ENCODE results near the gene CSF3R. TPM values are rescaled to one million over a fixed set of nuclear protein-coding genes. Genes with fewer than 3 reads are reported as not detected.

CSF3R gene
- total and polyA plus RNA-seq, 2 experiments from 2014 or later = not detected

GRCh38 chr1:36420836-36421317 is 61.8 kb downstream of the CSF3R start:
- H3F3A ChIP-seq (replicated peaks; ENCODE audit: low read depth) = no peaks in the 10 kb centered on the region
- ATAC-seq (peak; percentile 99), DNase-seq (ENCODE audit: low spot score) (peak; percentile 96)
- no peak overlapping the region; the same call in 1 of the 2 replicates for H2AFZ ChIP-seq
- H3K27me3 Mint-ChIP-seq (ENCODE audit: insufficient read depth, low read depth, poor library complexity) = peaks cover 7% of the 10 kb centered on the region
- H3K4me1 ChIP-seq (ENCODE audit: insufficient read depth) = no peaks in the 10 kb centered on the region
- H3K79me2 ChIP-seq (replicated peaks; ENCODE audit: insufficient read depth) = no peaks in the 10 kb centered on the region
- H3K27ac Mint-ChIP-seq = peak overlapping the region; percentile 17; the same call in 1 of the 2 replicates
- H3K36me3 ChIP-seq (ENCODE audit: insufficient read depth) = no peaks in the 10 kb centered on the region
- no peaks in the 10 kb centered on the region for H3K9me3 Mint-ChIP-seq
- TF ChIP-seq, protein P1, sequence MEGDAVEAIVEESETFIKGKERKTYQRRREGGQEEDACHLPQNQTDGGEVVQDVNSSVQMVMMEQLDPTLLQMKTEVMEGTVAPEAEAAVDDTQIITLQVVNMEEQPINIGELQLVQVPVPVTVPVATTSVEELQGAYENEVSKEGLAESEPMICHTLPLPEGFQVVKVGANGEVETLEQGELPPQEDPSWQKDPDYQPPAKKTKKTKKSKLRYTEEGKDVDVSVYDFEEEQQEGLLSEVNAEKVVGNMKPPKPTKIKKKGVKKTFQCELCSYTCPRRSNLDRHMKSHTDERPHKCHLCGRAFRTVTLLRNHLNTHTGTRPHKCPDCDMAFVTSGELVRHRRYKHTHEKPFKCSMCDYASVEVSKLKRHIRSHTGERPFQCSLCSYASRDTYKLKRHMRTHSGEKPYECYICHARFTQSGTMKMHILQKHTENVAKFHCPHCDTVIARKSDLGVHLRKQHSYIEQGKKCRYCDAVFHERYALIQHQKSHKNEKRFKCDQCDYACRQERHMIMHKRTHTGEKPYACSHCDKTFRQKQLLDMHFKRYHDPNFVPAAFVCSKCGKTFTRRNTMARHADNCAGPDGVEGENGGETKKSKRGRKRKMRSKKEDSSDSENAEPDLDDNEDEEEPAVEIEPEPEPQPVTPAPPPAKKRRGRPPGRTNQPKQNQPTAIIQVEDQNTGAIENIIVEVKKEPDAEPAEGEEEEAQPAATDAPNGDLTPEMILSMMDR (conservative IDR thresholded peaks at IDR 0.05; ENCODE audit: low read depth in 2 of 2) = peak; percentile 84 to 100
- TF ChIP-seq ZNF331 (CRISPR knock-in tag; IDR thresholded peaks at IDR 0.05; ENCODE audit: low read depth) = no peak
- H3K27me3 ChIP-seq (ENCODE audit: insufficient read depth) = no peaks in the 10 kb centered on the region
- no peak overlapping the region for H3K4me2 ChIP-seq
- no peak overlapping the region for H3K27ac ChIP-seq (ENCODE audit: low read depth)
- H3K36me3 Mint-ChIP-seq (ENCODE audit: low read depth) = no peaks in the 10 kb centered on the region
- H3K4me1 Mint-ChIP-seq = peaks cover 11% of the 10 kb centered on the region
- no peak overlapping the region for H3K4me3 ChIP-seq
- no peaks in the 10 kb centered on the region for H3K9me2 ChIP-seq (ENCODE audit: insufficient read depth)
- H4K20me1 ChIP-seq (replicated peaks; ENCODE audit: insufficient read depth) = no peaks in the 10 kb centered on the region
- H3K4me3 Mint-ChIP-seq = no peak overlapping the region; the same call in 2 of the 3 replicates

- Histone ChIP-seq H3F3A (replicated peaks; ENCODE audit: low read depth) (no peaks in the 10 kb centered on the region), H3K4me1 (ENCODE audit: insufficient read depth) (no peaks in the 10 kb centered on the region), H3K27ac (ENCODE audit: low read depth) (no peak overlapping the region), H3K36me3 (ENCODE audit: insufficient read depth) (no peaks in the 10 kb centered on the region), H3K4me2 (no peak overlapping the region), H3K4me3 (no peak overlapping the region), H2AFZ (no peak overlapping the region; the same call in 1 of the 2 replicates), H3K79me2 (replicated peaks; ENCODE audit: insufficient read depth) (no peaks in the 10 kb centered on the region), H4K20me1 (replicated peaks; ENCODE audit: insufficient read depth) (no peaks in the 10 kb centered on the region), H3K9me2 (ENCODE audit: insufficient read depth) (no peaks in the 10 kb centered on the region), H3K27me3 (ENCODE audit: insufficient read depth) (no peaks in the 10 kb centered on the region)
- H3K4me3 Mint-ChIP-seq = no peak overlapping the region
- no peaks in the 10 kb centered on the region for H3K9me3 Mint-ChIP-seq
- DNase-seq (ENCODE audit: low spot score) (no peak), ATAC-seq (no peak)
- H3K36me3 Mint-ChIP-seq (ENCODE audit: low read depth) = no peaks in the 10 kb centered on the region
- peaks cover 11% of the 10 kb centered on the region for H3K4me1 Mint-ChIP-seq
- no peak overlapping the region for H3K27ac Mint-ChIP-seq
- H3K27me3 Mint-ChIP-seq (ENCODE audit: insufficient read depth, low read depth, poor library complexity) = peaks cover 5% of the 10 kb centered on the region
- no peak for TF ChIP-seq STAT1 (IDR thresholded peaks at IDR 0.05; ENCODE audit: unreplicated experiment)
- no peak for TF ChIP-seq CREB1 (CRISPR knock-in tag; IDR thresholded peaks at IDR 0.05; ENCODE audit: low read depth)
- no peak for TF ChIP-seq REST (IDR thresholded peaks at IDR 0.05; ENCODE audit: unreplicated experiment)
- no peak for TF ChIP-seq EZH2phosphoT487 (IDR thresholded peaks at IDR 0.05; ENCODE audit: unreplicated experiment)
- TF ChIP-seq, protein P2, sequence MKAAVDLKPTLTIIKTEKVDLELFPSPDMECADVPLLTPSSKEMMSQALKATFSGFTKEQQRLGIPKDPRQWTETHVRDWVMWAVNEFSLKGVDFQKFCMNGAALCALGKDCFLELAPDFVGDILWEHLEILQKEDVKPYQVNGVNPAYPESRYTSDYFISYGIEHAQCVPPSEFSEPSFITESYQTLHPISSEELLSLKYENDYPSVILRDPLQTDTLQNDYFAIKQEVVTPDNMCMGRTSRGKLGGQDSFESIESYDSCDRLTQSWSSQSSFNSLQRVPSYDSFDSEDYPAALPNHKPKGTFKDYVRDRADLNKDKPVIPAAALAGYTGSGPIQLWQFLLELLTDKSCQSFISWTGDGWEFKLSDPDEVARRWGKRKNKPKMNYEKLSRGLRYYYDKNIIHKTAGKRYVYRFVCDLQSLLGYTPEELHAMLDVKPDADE (IDR thresholded peaks at IDR 0.05) = no peak
- TF ChIP-seq ZNF331 (CRISPR knock-in tag; IDR thresholded peaks at IDR 0.05; ENCODE audit: low read depth) = no peak
- TF ChIP-seq, protein P1 (conservative IDR thresholded peaks at IDR 0.05; ENCODE audit: low read depth in 2 of 2) = no peak
- no peak for TF ChIP-seq JUNB (IDR thresholded peaks at IDR 0.05; ENCODE audit: unreplicated experiment)
Observed at GRCh38 chr1:36420409-36420808, 62.3 kb downstream of the CSF3R start.
